Testis (tissue), 2 donors: ENCODE results near the gene GP1BB.

Experiments used
- POLR2A ChIP-seq: fragments of 450-650 bp; IDR thresholded peaks from one replicate; pipeline ENCODE4 v1.6.1; 2017; ENCODE audit warnings: antibody characterized with exemption, mild to moderate bottlenecking, moderate library complexity
- TF ChIP-seq, protein P1 (sequence below), 3 experiments: fragments of 450-650 bp in 2 of 3; fragments of 200-600 bp in 1 of 3; sonication (generic) in 1 of 3; IDR thresholded peaks; one replicate each; pipeline ENCODE4 v1.5.1; 2016 to 2019; ENCODE audit warnings: antibody characterized with exemption in 3 of 3, mild to moderate bottlenecking in 2 of 3, moderate library complexity in 1 of 3

GRCh38 chr22:19705181-19705934 lies 18.0 kb upstream of the GP1BB start:
- TF ChIP-seq, protein P1, sequence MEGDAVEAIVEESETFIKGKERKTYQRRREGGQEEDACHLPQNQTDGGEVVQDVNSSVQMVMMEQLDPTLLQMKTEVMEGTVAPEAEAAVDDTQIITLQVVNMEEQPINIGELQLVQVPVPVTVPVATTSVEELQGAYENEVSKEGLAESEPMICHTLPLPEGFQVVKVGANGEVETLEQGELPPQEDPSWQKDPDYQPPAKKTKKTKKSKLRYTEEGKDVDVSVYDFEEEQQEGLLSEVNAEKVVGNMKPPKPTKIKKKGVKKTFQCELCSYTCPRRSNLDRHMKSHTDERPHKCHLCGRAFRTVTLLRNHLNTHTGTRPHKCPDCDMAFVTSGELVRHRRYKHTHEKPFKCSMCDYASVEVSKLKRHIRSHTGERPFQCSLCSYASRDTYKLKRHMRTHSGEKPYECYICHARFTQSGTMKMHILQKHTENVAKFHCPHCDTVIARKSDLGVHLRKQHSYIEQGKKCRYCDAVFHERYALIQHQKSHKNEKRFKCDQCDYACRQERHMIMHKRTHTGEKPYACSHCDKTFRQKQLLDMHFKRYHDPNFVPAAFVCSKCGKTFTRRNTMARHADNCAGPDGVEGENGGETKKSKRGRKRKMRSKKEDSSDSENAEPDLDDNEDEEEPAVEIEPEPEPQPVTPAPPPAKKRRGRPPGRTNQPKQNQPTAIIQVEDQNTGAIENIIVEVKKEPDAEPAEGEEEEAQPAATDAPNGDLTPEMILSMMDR (IDR thresholded peaks at IDR 0.05): no peak
- TF ChIP-seq POLR2A: no peak
